Neural cell (in vitro differentiated cells): Measurements from ENCODE around the gene SPRR1A. TPM values are rescaled to one million over a fixed set of nuclear protein-coding genes. Genes with fewer than 3 reads are reported as not detected.

Experiments
- H2AFZ ChIP-seq: fragments of 200-600, 300-800 bp; sonication (generic), shearing (Covaris generic); 2 replicates; pipeline ENCODE4 v1.6.0; 2014; ENCODE audit warnings: low read depth, mild to moderate bottlenecking, antibody characterized with exemption, low read length, moderate library complexity
- H3F3A ChIP-seq: fragments of 200-600 bp; shearing (Covaris generic); 2 replicates; pipeline ENCODE4 v1.6.1; 2016; ENCODE audit warnings: mild to moderate bottlenecking, moderate library complexity, mixed read lengths, antibody characterized with exemption, low read length; ENCODE audit not compliant: insufficient read depth, poor library complexity, severe bottlenecking
- H3K27ac ChIP-seq: fragments of 200-600, 300-800 bp; sonication (generic), shearing (Covaris generic); 2 replicates; pipeline ENCODE4 v1.5.1; 2014; ENCODE audit warnings: mild to moderate bottlenecking, low read length, moderate library complexity
- H3K27me3 ChIP-seq: fragments of 300-800, 200-600 bp; sonication (generic), shearing (Covaris generic); 2 replicates; pipeline ENCODE4 v1.6.0; 2014; ENCODE audit warnings: mild to moderate bottlenecking, low read depth, low read length, moderate library complexity; ENCODE audit not compliant: insufficient read depth
- H3K36me3 ChIP-seq: fragments of 300-800, 200-600 bp; sonication (generic), shearing (Covaris generic); 2 replicates; pipeline ENCODE4 v1.5.1; 2014; ENCODE audit warnings: mild to moderate bottlenecking, antibody characterized with exemption, low read length, moderate library complexity; ENCODE audit not compliant: insufficient read depth
- H3K4me2 ChIP-seq: fragments of 300-800, 200-600 bp; sonication (generic), shearing (Covaris generic); 2 replicates; pipeline ENCODE4 v1.6.0; 2014; ENCODE audit warnings: mild to moderate bottlenecking, low read length
- H3K4me3 ChIP-seq: fragments of 300-800, 200-600 bp; sonication (generic), shearing (Covaris generic); 2 replicates; pipeline ENCODE4 v1.5.1; 2014; ENCODE audit warnings: mild to moderate bottlenecking, low read length, moderate library complexity
- H3K79me2 ChIP-seq: fragments of 200-600 bp; shearing (Covaris generic); replicated peaks from 2 replicates; pipeline ENCODE4 v1.6.0; 2014; ENCODE audit warnings: mild to moderate bottlenecking, low read length, moderate library complexity; ENCODE audit not compliant: insufficient read depth
- H3K9ac ChIP-seq: fragments of 300-800, 200-600 bp; sonication (generic), shearing (Covaris generic); 2 replicates; pipeline ENCODE4 v1.6.1; 2016; ENCODE audit warnings: mild to moderate bottlenecking, low read length, mixed read lengths
- H3K9me2 ChIP-seq: fragments of 200-600 bp; shearing (Covaris generic); 2 replicates; pipeline ENCODE4 v1.6.1; 2016; ENCODE audit warnings: mild to moderate bottlenecking, low read length, mixed read lengths; ENCODE audit not compliant: insufficient read depth
- H3K9me3 ChIP-seq: fragments of 200-600, 300-800 bp; sonication (generic), shearing (Covaris generic); 2 replicates; pipeline ENCODE4 v1.6.1; 2016; ENCODE audit warnings: mild to moderate bottlenecking, mixed run types, low read length, moderate library complexity, mixed read lengths
- H4K20me1 ChIP-seq: fragments of 200-600 bp; shearing (Covaris generic); 2 replicates; pipeline ENCODE4 v1.6.1; 2016; ENCODE audit warnings: mild to moderate bottlenecking, mixed run types; ENCODE audit not compliant: insufficient read depth
- EP300 ChIP-seq: fragments of 450-650 bp; conservative IDR thresholded peaks from 2 replicates; pipeline ENCODE4 v1.6.1; 2014; ENCODE audit warnings: antibody characterized with exemption, mild to moderate bottlenecking, moderate library complexity; ENCODE audit not compliant: poor library complexity, severe bottlenecking
- EZH2 ChIP-seq: fragments of 200-600, 300-800 bp; shearing (Covaris generic), sonication (generic); IDR thresholded peaks from 2 replicates; pipeline ENCODE4 v1.6.1; 2014; ENCODE audit warnings: antibody characterized with exemption, low read length, borderline replicate concordance, mild to moderate bottlenecking; ENCODE audit not compliant: insufficient read depth, poor library complexity, severe bottlenecking
- MXI1 ChIP-seq: fragments of 450-650 bp; conservative IDR thresholded peaks from 2 replicates; pipeline ENCODE4 v1.6.1; 2014; ENCODE audit warnings: antibody characterized with exemption, mild to moderate bottlenecking; ENCODE audit not compliant: poor library complexity, severe bottlenecking
- POLR2AphosphoS5 ChIP-seq: IDR thresholded peaks from 2 replicates; pipeline ENCODE4 v1.6.1; 2012
- RAD21 ChIP-seq: fragments of 450-650 bp; conservative IDR thresholded peaks from 2 replicates; pipeline ENCODE4 v1.6.1; 2014; ENCODE audit warnings: antibody characterized with exemption, mild to moderate bottlenecking, moderate library complexity
- SMC3 ChIP-seq: fragments of 450-650 bp; conservative IDR thresholded peaks from 2 replicates; pipeline ENCODE4 v1.6.1; 2014; ENCODE audit warnings: antibody characterized with exemption, mild to moderate bottlenecking, moderate library complexity; ENCODE audit not compliant: poor library complexity
- TAF1 ChIP-seq: IDR thresholded peaks from 2 replicates; pipeline ENCODE4 v1.6.1; 2012; ENCODE audit warnings: low read depth
- polyA plus RNA-seq: library from polyadenylated mRNA; depleted of rRNA; stranded (reverse); fragments of >200 nt; gene quantifications from 2 replicates; pipeline ENCODE4 v1.2.3, GENCODE V29; 2014
- TF ChIP-seq, protein P1 (sequence below): fragments of 450-650 bp; IDR thresholded peaks from 2 replicates; pipeline ENCODE4 v1.5.1; 2014; ENCODE audit warnings: antibody characterized with exemption, mild to moderate bottlenecking, moderate library complexity; ENCODE audit not compliant: poor library complexity, severe bottlenecking
- TF ChIP-seq, protein P2 (sequence below): IDR thresholded peaks from 2 replicates; pipeline ENCODE4 v1.6.1; 2012; ENCODE audit warnings: borderline replicate concordance

The SPRR1A gene
- polyA plus RNA-seq, 1 donor from 2014 or later: not detected

DNA sequence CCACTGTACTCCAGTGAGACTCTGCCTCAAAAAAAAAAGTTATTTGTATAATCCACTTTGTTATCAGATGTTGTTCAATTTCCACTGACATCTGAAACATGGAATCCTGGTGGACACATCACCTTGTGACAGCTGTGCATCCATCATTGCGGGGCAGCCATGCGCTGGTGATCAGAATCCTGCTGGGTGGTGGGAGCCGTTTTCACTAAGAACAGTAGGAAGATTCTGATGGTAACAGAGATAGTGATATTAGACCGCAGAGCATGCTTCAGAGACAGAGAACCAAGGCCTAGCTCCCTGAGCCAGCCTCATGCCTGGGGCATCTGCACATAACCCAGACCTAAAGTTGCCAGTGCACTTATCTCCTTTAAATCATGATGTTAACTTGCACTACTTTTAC is 14.6 kb downstream of the SPRR1A start:
- Histone ChIP-seq H2AFZ (no peak overlapping the region), H3F3A (no peaks in the 10 kb centered on the region), H3K27ac (no peak overlapping the region), H3K27me3 (no peaks in the 10 kb centered on the region), H3K9ac (no peak overlapping the region), H3K36me3 (no peaks in the 10 kb centered on the region), H3K4me2 (no peak overlapping the region), H3K79me2 (no peaks in the 10 kb centered on the region), H3K9me3 (no peaks in the 10 kb centered on the region), H4K20me1 (no peaks in the 10 kb centered on the region), H3K4me3 (no peak overlapping the region), H3K9me2 (no peaks in the 10 kb centered on the region)
- TF ChIP-seq RAD21: no peak
- TF ChIP-seq TAF1: no peak
- TF ChIP-seq, protein P1, sequence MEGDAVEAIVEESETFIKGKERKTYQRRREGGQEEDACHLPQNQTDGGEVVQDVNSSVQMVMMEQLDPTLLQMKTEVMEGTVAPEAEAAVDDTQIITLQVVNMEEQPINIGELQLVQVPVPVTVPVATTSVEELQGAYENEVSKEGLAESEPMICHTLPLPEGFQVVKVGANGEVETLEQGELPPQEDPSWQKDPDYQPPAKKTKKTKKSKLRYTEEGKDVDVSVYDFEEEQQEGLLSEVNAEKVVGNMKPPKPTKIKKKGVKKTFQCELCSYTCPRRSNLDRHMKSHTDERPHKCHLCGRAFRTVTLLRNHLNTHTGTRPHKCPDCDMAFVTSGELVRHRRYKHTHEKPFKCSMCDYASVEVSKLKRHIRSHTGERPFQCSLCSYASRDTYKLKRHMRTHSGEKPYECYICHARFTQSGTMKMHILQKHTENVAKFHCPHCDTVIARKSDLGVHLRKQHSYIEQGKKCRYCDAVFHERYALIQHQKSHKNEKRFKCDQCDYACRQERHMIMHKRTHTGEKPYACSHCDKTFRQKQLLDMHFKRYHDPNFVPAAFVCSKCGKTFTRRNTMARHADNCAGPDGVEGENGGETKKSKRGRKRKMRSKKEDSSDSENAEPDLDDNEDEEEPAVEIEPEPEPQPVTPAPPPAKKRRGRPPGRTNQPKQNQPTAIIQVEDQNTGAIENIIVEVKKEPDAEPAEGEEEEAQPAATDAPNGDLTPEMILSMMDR: no peak
- TF ChIP-seq EZH2: no peak
- no peak for TF ChIP-seq MXI1
- TF ChIP-seq, protein P2, sequence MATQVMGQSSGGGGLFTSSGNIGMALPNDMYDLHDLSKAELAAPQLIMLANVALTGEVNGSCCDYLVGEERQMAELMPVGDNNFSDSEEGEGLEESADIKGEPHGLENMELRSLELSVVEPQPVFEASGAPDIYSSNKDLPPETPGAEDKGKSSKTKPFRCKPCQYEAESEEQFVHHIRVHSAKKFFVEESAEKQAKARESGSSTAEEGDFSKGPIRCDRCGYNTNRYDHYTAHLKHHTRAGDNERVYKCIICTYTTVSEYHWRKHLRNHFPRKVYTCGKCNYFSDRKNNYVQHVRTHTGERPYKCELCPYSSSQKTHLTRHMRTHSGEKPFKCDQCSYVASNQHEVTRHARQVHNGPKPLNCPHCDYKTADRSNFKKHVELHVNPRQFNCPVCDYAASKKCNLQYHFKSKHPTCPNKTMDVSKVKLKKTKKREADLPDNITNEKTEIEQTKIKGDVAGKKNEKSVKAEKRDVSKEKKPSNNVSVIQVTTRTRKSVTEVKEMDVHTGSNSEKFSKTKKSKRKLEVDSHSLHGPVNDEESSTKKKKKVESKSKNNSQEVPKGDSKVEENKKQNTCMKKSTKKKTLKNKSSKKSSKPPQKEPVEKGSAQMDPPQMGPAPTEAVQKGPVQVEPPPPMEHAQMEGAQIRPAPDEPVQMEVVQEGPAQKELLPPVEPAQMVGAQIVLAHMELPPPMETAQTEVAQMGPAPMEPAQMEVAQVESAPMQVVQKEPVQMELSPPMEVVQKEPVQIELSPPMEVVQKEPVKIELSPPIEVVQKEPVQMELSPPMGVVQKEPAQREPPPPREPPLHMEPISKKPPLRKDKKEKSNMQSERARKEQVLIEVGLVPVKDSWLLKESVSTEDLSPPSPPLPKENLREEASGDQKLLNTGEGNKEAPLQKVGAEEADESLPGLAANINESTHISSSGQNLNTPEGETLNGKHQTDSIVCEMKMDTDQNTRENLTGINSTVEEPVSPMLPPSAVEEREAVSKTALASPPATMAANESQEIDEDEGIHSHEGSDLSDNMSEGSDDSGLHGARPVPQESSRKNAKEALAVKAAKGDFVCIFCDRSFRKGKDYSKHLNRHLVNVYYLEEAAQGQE: no peak
- no peak for TF ChIP-seq POLR2AphosphoS5
- no peak for TF ChIP-seq EP300
- no peak for TF ChIP-seq SMC3

DNA sequence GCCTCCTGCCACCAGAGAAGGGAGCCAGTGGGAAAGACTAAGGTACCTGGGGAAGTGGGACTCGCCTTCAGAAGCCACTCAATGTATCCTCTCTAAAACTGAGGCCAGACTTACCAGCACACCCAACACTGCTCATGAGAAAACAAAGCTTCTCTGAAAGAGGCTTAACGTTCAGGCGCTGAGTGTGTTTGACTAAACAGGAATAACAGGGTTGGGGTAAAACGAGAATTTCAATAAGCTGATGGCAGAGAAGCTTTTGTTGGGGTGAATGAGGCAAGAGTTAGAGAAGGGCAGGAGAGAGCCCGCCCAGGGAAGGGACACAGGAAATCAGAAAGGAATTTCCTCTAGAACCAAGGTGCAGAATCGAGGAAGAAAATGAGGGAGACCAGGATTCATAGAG is 15.9 kb downstream of the SPRR1A start:
- TF ChIP-seq POLR2AphosphoS5: no peak
- TF ChIP-seq EZH2: no peak
- no peak for TF ChIP-seq MXI1
- TF ChIP-seq TAF1: no peak
- TF ChIP-seq RAD21: no peak
- no peak for TF ChIP-seq SMC3
- TF ChIP-seq EP300: no peak
- TF ChIP-seq, protein P1: no peak
- TF ChIP-seq, protein P2: no peak
- Histone ChIP-seq H3K4me3 (no peak overlapping the region), H3K9ac (no peak overlapping the region), H3K79me2 (no peaks in the 10 kb centered on the region), H3K9me2 (no peaks in the 10 kb centered on the region), H3K27ac (no peak overlapping the region), H3F3A (no peaks in the 10 kb centered on the region), H4K20me1 (no peaks in the 10 kb centered on the region), H3K36me3 (no peaks in the 10 kb centered on the region), H3K27me3 (no peaks in the 10 kb centered on the region), H3K4me2 (no peak overlapping the region), H2AFZ (no peak overlapping the region), H3K9me3 (no peaks in the 10 kb centered on the region)
